NCI-H1048 (cell line): ENCODE measurements around the gene HAGH.
"Not testable (repeated sequence)": the region's sequence is repeated elsewhere in the genome, so short reads cannot be mapped to it uniquely, and the experiment has no call there.

ENCODE experiments used
- DNase-seq: peaks from one replicate; lab custom pipeline; 2025; lab: John Stamatoyannopoulos, UW

HAGH gene

DNA sequence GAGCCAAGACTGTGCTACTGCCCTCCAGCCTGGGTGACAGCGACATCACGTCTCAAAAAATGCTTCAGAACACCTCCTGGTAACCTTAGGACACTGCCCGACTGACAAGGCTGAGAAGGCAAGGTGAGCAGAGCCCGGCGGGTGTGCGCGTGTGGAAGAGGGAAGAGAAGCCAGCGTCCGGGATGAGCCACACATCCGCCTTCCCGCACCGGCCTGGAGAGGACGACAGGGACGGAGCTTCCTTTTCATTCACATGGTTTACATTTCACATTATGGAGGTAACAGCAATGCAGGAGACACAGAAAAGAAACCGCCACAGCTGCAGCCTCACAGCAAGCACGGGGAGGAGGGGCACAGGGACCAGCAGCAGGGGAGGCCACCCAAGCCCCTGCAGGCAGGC lies 16.5 kb downstream of the HAGH start:
- DNase-seq = no peak

DNA sequence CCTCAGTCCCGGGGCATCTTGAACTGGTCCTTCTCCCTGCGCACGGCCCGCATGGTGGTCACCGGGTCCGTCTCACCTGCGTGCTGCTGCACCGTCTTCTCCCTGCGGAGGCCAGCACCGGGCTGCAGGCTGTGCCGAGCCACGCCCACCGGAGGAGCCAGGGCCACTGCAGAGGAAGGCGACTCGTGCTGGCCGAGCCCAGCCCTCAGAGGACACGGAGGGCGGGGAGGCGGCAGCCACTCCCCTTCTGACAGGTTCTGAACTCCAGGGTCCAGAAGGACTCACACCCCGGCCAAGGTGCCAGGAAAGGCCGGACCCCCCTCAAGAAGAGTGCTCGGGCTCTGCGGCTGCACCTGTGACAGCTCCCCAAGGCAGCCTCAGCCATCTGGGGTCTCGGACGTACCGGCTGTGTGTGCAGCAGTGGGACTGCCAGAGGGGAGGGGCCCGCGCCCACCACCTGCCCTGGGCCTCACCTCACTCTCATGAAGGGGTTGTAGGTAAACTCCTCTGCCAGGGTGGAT lies 17.3 kb downstream of the HAGH start:
- DNase-seq = no peak

DNA sequence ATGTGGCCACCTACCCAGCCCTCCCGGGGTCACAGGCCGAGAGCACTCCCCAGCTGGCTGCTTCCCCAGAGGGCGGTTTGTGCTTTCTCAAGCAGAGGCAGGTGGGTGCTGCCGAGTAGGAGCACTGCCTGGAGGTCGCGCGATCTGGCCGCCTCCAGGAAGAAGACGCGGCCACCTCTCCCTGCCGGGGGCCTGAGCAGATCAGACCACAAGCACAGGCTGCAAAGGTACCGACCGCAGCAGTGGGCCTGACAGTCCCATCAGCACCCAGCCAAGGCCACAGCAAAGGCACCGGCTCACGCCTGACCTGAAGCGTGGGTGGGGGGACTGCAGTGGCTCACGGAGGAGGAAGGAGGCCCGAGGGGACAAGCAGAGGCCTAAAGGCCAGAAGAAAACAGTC lies 17.9 kb downstream of the HAGH start:
- DNase-seq = no peak

DNA sequence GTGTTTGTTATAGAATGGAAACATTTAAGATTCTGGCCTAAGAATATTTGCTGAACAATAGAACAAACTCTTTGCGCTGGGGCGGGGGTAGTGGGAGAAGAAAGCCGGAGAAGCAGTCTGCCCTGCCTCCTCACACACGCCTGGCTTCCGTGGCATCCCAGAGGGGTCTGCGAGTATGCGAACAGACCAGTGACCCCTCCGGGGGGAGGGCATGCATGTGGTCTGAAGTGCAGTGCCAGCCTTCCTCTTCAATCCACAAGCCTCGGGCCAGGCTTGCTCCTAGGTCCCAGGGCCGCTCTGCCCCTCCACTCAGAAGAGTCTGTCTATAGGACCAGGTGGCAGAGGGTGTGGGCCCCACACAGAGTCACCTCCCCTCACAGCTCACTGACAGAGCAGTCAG lies 19.0 kb downstream of the HAGH start:
- DNase-seq = no peak

DNA sequence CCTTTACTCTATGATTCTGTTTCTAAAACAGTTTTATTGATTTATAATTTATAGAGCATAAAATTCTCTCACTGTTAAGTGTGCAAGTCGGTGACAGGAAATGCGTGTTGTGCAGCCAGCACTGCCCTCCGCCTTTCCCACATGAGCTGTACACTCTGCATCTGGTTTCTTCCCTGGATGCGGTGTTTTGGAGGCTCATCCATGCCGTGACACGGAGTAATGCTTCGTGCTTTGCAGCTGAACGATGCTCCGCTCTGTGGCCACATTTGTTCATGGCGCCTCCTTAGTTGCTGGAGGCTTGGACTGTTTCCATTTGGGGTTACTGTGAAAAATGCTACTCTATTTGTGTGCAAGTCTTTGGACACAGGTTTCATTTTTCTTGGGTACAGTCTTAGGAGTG lies 25.9 kb downstream of the HAGH start:
- DNase-seq = no peak

DNA sequence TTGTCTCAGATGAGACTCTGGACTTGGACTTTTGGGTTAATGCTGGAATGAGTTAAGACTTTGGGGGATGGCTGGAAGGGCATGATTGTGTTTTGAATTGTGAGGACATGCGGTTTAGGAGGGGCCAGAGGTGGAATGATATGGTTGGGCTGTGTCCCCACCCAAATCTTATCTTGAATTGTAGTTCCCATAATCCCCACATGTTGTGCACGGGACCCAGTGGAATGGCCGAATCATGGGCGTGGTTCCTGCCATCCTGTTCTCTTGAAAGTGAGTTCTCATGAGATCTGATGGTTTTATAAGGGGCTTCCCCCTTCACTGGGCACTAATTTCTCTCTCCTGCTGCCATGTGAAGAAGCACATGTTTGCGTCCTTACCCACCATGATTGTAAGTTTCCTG lies 27.4 kb downstream of the HAGH start:
- not testable (repeated sequence) for DNase-seq

DNA sequence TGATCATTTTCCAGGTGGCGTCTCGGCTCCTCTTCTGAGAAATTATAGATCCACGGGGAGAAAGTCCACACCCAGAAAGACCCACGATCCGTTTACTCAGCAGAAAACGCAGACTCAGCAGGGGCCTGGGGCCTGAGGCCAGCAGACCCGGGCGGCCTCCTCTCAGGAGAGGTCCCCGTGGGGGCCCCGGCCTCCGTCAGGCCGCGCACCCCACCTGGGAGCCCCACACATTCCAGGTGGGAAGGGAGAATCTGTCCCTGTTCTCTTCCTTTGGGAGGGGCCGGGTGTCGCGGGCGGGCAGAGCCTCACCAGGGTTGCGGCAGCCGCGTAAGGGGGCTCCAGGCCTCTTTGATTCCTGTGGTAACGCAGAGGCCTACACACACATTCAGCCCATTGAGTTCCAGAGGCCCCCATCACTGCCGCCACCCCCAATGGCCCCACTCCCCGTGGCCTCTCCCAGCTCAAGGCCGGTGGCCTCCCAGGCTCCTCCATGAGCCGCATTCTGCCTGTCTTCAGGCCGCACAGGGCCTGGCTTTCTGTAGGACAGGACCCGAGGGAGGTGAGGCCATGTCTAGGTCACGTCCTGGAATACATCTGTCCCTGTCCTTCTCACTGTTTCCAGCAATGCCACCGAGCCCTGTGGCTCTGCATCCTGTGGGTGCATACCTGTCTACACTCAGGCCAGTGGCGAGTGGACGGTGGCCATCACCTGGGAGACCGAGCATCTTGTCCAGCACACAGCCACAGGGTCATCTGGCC lies 31.5 kb downstream of the HAGH start:
- DNase-seq = no peak

DNA sequence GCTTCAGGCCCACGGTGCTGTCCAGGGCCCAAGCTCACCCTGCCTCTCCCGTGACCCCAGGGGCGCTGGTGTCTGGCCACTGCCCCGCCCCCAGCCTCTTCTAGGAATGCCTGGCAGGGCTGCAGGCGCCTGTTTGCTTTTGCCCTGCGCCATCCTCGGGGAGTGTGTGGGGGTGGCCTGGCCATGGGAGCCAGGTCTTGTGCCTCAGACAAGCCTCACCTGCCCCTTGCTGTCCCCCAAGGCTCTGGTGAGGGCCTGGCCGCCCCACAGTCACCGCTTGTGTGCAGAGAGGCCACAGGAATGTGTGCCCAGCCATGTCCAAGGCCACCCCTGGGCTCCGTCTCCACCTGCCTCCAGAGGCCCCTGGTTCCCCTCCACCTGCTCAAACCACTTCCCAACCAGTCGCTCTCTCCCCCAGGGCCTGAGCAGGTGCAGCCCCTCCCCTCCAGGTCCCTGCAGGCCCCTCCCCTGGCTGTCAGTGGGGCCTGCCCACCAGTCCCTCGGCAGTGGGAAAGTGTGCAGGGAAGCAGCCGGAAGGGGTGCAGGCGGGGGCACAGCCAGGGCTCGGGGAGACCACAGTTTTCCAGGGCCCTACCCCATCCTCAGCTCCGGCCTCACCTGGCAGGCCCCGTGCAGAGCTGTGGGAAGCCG lies 32.3 kb downstream of the HAGH start:
- DNase-seq = no peak

DNA sequence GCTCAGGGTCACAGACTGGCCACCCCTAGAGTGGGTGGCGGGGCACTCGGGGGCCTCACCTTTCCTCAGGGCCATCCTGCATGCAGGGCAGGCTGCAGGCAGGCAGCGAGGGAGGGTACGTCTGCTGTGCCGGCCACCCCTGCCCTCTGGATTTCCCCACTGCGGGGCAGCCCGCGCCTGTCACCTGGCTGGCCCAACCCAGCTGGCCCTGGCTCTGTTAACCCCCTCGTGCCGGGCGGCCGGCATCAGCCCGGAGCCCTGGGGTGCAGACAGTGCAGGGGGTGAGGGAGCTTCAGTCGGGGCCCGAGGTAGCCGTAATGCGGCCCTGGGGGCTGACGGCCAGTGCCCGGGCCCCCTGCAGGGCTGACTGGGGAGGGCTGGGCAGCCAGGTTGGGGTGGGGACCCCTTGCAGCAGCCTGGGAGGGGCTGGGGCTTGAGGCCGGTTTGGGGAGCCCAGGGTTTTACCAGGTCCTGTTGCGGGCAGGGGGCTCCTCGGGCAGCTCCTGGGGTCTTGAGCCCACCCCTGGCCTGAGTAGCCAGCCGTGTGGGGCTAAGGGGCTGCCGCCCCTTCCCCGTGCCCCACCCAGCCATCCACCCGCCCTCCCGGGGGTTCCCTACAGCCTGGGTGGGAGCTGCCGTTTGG lies 32.9 kb downstream of the HAGH start, which contains the start of gene IGFALS:
Gene IGFALS (minus strand): TSS at position 128 of the 643 bp plus-strand sequence. CDS start 53 bp downstream, at position 75.
- no peak for DNase-seq

DNA sequence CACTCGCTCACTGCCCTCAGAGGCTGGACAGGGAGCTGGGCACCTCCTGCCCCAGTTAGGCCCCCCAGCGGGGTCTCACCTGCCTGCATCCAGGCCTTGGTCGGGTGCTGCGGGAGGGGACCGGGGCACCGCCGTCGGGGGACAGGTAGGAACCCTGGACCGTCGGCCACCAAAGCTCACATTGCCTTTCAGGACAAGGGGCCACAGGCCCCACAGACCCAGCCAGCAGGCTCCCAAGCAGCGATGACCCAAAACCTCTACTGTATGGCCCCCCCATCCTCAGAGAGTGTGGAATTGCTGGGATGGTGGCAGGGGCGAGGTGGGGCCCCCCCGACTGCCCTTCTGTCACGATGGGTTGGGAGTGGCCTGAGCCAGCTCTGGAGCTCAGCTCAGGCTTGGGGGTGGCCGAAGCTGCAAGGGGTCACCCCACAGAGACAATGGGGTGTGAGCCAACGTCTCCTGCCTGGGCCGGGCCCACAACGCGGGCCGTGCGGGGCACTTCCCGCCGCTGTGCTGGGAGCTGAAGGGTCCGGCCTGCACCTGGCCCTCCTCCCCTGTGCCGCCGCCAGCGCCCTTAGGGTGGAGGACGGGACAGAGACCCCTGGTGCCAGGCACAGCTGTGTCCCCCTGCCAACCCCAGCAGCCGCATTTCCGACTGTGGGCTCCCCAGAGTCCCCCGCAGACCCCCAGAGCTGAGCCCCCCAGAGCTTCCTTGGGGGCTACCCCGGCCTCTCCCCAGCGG lies 33.6 kb downstream of the HAGH start:
- no peak for DNase-seq

DNA sequence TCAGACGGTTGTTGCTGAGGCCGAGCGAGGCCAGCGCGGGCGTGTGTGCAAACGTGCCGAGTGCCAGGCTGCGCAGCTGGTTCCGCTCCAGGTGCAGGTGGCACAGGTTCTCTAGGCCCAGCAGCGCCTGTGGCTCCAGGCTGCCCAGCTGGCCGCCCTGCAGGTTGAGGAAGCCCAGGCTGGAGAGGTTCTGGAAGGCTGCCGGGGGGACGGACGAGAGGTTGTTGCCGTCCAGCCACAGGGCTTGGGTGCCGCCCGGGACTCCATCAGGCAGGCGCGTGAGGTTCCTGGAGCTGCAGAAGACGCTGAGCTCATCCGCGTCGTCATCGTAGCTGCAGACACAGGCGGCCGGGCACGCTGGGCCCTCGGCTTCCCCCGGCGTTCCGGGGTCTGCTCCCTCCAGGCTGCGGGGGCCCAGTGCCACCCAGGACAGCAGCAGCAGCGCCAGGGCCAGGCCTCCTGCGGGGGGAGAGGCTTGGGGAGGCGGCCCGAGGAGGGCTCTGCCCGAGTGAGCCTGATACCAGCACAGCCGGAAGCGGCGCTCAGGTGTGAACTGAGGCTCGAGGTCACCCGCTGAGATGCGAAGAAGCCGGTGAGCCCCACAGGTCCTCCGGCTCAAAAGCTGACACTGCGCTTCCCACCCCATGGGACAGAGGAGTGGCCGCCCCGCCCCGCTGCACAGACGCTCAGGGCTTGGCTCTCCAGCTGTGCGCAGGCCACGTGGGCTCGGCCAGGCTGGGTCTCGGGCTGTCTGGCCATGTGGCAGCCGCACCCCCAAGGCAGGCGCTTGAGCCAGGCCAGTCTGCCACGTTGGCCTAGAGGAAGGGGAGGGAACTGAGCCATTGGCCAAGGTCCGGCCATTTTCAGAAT lies 34.4 kb downstream of the HAGH start:
- no peak for DNase-seq

DNA sequence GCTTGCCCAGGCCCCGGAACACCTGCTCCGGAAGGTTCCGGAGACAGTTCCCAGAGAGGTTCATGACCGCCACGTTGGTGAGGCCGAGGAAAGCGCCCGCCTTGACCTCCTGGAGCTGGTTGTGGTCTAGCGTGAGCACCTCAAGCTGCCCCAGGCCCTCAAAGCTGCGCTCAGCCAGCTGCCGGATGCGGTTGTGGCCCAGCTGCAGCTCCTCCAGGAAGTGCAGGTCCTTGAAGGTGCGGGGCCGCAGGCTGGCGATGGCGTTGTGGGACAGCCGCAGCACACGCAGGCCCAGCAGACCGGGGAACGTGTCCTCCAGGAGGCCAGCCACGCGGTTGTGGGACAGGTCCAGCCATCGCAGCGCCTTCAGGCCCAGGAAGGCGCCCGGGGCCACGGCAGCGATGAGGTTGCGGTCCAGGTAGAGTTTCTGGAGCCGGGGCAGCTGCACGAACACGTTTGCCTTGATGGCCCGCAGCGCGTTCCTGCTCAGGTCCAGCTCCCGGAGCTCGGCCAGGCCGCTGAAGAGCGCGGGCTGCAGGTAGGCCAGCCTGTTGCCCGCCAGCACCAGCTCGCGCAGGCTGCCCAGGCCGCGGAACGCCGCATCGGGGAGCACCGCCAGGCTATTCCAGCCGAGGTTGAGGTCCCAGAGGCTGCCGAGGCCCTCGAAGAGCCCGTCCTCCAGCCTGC lies 35.2 kb downstream of the HAGH start:
- DNase-seq = no peak

DNA sequence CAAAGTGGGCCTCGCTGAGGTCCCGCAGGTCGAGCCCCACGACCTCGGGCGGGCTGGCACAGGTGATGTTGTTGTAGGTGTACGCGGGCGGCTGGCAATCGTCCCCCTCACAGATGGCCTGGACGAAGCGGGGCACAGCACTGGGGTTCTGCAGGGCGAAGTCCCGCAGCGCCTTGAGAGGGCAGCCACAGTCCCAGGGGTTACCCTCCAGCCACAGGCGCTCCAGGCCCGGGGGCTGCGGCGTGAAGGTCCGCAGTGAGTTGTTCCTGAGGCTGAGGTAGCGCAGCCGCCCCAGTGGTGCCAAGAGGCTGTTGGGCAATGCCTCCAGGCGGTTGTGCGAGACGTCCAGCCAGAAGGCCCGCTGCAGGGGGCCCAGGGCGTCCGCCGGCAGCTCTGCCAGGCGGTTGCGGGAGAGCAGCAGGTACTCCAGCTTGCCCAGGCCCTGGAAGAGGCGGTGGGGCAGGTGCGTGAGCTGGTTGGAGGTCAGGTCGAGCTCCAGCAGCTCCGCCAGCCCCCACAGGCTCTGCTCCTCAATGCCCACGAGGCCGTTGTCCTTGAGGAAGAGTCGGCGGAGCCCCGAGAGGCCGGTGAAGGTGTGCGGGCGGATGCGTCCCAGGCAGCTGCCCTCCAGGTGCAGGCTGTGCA lies 35.9 kb downstream of the HAGH start:
- no peak for DNase-seq

DNA sequence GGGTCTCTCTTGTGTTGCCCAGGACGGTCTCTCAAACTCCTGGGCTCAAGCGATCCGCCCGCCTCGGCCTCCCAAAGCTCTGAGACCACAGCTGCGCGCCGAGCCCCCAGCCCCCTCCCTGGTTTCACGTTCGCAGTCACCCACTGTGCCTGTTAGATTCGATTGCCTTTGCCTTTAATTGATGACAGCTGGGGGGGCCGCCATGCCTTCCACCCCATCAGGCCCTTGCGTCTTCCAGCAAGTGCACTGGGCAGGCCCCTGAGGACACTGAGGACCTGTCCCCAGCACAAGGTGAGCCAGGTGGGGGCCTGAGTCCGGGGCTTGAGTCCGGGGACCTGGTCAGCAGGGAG lies 36.4 kb downstream of the HAGH start:
- DNase-seq = no peak

DNA sequence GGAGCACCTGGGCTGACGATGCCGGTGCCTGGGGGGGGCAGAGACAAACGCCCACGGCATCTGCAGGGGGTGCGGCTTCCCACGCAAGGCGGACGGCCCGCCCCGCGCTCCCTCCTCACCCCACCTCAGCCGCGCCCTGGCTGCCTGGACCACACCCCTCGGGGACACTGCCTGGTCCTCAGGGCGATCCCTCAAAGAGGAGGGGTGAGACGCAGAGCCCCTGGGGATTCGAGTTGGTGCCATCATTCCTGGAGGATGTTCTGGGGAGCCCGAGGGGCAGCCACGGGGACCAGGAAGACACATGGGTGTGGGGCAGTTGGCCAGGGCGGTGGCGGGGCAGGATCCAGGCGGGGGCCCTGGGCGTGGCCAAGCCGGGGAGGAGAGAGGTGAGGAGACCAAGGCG lies 37.0 kb downstream of the HAGH start:
- no peak for DNase-seq

DNA sequence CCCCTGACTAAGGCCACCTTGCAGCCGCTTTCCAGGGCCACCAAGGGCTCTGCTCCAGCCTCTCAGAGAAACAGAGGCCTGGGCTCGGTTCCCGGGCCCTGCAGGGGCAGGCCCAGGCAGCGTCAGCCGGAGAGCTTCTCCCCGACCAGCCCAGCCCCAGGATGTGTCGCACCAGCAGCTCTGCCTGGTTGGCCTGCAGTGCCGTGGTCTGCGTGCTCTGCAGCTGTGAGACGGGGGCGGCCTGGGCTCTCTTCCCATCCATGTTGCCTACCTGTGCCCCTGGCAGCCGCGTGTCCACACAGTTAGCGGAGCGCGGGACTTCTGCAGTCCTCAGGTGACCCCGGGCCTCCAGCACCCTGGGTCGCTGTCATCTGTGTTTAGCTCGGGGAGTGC lies 37.9 kb downstream of the HAGH start:
- no peak for DNase-seq

DNA sequence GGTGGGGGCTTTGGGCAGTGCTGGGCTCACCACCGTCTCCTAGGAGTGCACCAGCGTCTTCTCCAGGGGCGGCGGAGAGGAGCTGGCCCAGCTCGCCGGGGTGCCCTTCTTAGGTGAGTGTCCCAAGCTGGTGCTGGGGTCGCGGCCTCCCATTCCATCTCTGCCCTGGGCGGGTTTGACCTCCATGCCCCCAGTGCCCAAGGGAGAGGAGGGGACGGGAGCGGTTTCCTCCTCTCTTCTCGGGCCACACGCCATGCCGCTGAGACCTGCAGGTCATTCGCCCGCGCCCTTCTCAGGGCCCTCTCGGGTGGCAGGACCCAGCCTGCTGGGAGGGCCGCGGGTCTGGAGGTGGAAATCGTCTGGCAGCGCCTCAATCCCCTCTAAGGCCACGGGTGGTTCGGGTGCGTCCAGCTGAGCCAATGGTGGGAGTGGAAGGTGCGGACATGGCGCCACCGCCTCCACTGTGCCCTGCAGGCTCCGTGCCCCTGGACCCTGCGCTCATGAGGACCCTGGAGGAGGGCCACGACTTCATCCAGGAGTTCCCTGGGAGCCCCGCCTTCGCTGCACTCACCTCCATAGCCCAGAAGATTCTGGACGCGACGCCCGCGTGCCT lies 38.4 kb downstream of the HAGH start:
- no peak for DNase-seq

DNA sequence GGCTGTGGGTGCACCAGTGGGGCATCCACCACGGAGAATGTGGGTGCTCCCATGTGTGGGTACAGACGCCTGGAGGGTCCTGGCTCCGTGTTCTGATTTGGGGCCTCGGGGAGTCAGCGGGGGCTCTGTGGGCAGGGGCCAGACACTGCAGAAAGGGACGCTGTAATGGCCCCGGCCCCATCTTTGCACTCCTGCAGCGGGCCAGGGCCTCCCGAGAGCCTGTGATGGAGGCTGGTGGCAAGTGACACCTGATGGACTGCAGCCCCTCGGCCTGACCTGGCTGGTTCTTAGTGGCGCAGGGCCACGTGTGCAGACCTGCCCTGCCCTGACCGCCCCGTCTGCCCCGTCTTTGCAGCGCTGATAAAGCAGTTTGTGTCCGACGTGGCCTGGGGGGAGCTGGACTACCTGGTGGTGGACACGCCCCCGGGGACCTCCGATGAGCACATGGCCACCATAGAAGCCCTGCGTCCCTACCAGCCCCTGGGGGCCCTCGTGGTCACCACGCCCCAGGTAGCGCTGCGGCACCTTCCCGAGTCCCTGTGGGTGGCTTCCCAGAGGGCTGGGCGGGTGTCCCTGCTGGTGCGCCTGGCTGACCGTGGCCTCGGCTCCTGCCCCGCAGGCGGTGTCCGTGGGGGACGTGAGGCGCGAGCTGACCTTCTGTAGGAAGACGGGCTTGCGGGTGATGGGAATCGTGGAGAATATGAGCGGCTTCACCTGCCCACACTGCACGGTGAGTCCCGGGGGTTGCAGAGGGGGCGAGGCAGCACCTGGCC lies 39.1 kb downstream of the HAGH start:
- DNase-seq = no peak

DNA sequence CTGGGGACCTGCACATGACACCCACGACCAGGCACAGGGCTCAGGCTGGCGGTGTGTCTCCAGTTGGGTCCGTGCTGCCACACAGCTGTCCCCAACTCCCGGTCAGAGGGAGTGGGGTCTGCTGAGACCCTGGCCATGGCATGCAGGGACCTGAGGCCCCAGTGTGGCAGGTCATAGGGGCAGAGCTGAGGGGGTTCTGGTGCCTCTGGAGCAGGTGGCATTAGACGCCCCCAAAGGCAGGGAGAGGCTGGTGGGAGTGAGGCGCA lies 39.6 kb downstream of the HAGH start:
- DNase-seq = no peak
